Effector memory CD8-positive, alpha-beta T cell (primary cell): ENCODE measurements around the gene CACNA1D.

Source experiments
- ATAC-seq: fragments of 150-1000 bp; cut with Tn5 transposase; replicated peaks from 2 replicates; pipeline ENCODE4 v1.10.0; 2021; ENCODE audit warnings: mild to moderate bottlenecking, moderate library complexity
- DNase-seq, 3 experiments: peaks; one replicate each; pipeline ENCODE4 v3.0.0; 2021
- H3K27ac Mint-ChIP-seq, 2 donors: one replicate each; pipeline ENCODE4 v1.8.0; 2022; ENCODE audit warnings: mild to moderate bottlenecking in 2 of 2, mixed read lengths in 2 of 2, moderate library complexity in 2 of 2
- H3K27me3 Mint-ChIP-seq, 2 donors: one replicate each; pipeline ENCODE4 v1.8.0; 2022; ENCODE audit warnings: mixed read lengths in 2 of 2
- H3K36me3 Mint-ChIP-seq: one replicate; pipeline ENCODE4 v1.8.0; 2022; ENCODE audit warnings: mild to moderate bottlenecking, moderate library complexity, mixed read lengths; ENCODE audit not compliant: insufficient read depth
- H3K4me1 Mint-ChIP-seq, 2 donors: one replicate each; pipeline ENCODE4 v1.8.0; 2022; ENCODE audit warnings: low read depth in 2 of 2, mixed read lengths in 2 of 2
- H3K4me3 Mint-ChIP-seq, 2 donors: one replicate each; pipeline ENCODE4 v1.8.0; 2022; ENCODE audit warnings: mild to moderate bottlenecking in 2 of 2, mixed read lengths in 2 of 2, moderate library complexity in 2 of 2
- H3K9me3 Mint-ChIP-seq, 2 donors: one replicate each; pipeline ENCODE4 v1.8.0; 2022; ENCODE audit warnings: mixed read lengths in 2 of 2

The CACNA1D gene

DNA sequence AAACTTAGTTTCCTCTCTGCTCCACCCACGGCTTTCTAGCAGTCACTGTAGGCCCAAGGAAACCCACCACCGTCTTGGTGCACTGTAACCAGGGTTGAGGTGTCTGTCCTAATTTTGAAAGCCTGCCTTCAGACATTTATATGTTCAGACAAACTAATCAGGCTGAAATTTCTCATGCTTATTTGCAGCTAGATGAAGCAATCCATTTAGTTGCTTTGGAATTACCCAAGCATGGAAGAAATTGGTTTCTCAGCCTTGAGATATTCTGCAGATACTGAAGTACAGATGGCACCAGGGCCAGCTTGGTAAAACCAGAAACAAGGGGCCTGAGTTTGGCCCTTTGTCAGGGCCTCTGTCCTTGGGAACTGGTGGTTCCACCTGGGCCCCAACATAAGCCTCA lies 105.4 kb downstream of the CACNA1D start:
- Mint-ChIP-seq H3K9me3 (no peaks in the 10 kb centered on the region), H3K36me3 (no peaks in the 10 kb centered on the region), H3K27me3 (peaks cover 0 to 17% of the 10 kb centered on the region in 2 donors), H3K4me1 (no peaks in the 10 kb centered on the region), H3K27ac (no peak overlapping the region), H3K4me3 (no peak overlapping the region)
- ATAC-seq: no peak
- DNase-seq: no peak

DNA sequence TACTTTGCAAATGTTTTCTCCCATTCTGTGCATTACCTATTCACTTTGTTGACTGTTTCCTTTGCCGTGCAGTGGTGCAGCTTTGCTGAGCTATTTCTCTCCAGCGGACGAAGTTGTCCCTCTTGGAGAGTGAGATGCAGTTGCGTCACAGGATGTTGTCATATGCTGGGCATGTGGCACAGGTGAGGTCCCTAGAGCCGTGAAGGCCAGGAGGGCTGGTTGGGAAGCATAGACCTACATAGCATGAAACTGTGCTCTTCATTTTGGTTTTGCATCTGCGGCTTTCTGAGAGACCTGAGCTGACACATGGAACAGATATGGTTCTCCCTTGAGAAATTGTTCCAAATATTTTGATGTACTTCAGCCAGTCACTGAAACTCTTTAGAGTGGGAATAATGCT lies 108.5 kb downstream of the CACNA1D start:
- Mint-ChIP-seq H3K4me3 (no peak overlapping the region), H3K27ac (no peak overlapping the region), H3K4me1 (no peaks in the 10 kb centered on the region), H3K9me3 (no peaks in the 10 kb centered on the region), H3K36me3 (no peaks in the 10 kb centered on the region), H3K27me3 (peaks cover 7 to 8% of the 10 kb centered on the region in 2 donors)
- DNase-seq: no peak
- no peak for ATAC-seq

DNA sequence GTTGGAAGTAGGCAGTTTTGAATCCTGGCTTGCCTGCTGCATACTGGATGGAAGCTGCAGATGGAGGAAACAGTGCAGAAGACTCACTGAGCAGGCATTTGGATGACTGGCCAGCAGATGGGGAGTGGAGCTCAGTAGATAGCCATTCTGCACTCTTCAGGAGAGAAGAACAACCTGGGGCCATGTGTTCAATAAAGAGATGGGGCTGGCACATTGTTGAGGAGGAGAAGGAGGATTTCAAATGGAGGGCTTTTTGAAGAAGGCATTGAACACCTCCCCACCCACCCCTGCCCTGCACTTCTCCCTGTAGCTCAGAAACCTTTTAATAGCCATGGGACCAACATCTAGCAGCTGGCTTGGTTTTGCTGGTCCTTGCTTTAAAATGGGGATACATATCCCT lies 109.8 kb downstream of the CACNA1D start:
- H3K36me3 Mint-ChIP-seq: no peaks in the 10 kb centered on the region
- H3K4me1 Mint-ChIP-seq: no peaks in the 10 kb centered on the region
- H3K27ac Mint-ChIP-seq: no peak overlapping the region
- no peaks in the 10 kb centered on the region for H3K9me3 Mint-ChIP-seq
- ATAC-seq (no peak), DNase-seq (no peak)
- H3K27me3 Mint-ChIP-seq: peaks cover 7 to 14% of the 10 kb centered on the region in 2 donors
- H3K4me3 Mint-ChIP-seq: no peak overlapping the region

DNA sequence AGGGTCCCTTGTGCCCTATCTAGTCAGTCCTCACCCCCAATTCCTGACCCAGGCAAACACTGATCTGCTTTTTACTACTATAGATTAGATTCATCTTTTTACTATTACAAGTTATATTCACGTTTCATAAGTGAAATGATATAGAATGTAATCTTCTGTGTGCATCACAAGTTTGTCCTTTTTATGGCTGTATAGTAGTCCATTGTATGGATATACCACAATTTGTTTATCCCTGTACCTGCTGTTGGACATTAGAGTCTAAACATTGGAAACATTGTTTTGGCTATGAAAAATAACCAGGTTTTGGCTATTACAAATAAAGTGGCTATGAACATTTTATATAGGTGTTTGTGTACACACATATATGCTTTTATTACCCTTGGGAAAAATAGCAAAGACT lies 112.4 kb downstream of the CACNA1D start:
- Mint-ChIP-seq H3K27ac (no peak overlapping the region), H3K4me1 (no peaks in the 10 kb centered on the region), H3K27me3 (peaks cover 7 to 14% of the 10 kb centered on the region in 2 donors), H3K4me3 (no peak overlapping the region), H3K36me3 (no peaks in the 10 kb centered on the region), H3K9me3 (no peaks in the 10 kb centered on the region)
- DNase-seq (no peak), ATAC-seq (no peak)

DNA sequence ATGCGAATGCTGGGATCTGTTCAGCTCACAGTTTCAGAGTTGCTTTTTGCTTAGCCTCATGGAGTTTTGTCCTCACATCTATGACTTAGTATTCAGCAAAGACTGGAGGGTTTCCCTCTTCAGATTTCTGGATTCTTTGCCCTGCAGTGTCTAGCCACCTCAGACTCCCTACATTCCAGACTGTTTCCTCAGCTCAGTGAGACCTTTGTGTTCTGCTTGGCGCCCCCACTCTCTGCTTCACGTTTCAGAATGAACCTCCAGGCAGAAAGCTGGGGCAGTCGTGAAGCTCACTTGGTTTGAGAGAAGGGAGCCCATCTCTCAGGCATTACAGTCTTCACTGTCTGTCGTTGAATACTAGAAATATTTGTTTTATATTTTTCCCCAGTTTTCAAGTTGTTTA lies 118.1 kb downstream of the CACNA1D start:
- Mint-ChIP-seq H3K9me3 (no peaks in the 10 kb centered on the region), H3K27me3 (peaks cover 22 to 58% of the 10 kb centered on the region in 2 donors), H3K36me3 (no peaks in the 10 kb centered on the region), H3K4me1 (no peaks in the 10 kb centered on the region), H3K4me3 (no peak overlapping the region), H3K27ac (no peak overlapping the region)
- ATAC-seq: no peak
- DNase-seq: no peak

DNA sequence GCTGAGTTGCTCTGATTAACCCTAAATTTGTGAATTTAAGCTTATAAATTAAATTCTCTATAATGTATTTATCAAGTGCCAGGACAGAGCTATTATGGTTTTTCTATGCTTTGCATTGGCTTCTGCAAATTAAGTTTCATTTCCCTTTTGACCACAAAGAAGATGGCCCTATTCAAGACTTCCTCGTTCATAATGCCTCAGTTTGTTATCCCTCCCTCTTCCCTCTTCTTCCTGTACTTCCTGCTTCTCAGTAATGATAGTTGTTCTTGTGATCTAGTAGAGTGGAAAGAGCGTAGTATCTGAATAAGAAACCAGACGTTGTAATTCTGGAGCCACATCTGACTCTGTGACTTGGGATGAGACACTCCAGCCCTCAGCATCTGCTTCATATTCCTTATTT lies 118.7 kb downstream of the CACNA1D start:
- ATAC-seq (no peak), DNase-seq (no peak)
- Mint-ChIP-seq H3K9me3 (no peaks in the 10 kb centered on the region), H3K27ac (no peak overlapping the region), H3K4me1 (no peaks in the 10 kb centered on the region), H3K36me3 (no peaks in the 10 kb centered on the region), H3K27me3 (peaks cover 22 to 63% of the 10 kb centered on the region in 2 donors), H3K4me3 (no peak overlapping the region)

DNA sequence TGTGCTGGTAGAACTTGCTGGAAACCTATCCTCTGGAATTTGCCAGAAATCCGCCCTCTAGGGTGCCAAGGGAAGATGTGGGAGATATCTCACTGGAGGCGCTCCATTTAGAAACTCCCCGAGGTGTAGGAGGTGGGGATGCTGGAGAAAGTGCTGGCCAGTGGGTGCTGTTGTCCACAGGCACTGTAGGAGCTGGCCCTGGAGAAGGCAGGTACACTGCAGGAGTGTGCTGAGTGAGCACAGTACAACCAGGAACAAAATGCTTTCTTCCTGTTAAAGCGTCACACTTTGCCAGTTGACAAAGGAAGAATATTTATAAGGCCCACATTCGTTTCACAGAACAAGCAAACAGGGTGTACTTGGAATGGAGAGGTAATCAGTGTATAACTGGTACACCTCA lies 119.9 kb downstream of the CACNA1D start:
- H3K36me3 Mint-ChIP-seq: no peaks in the 10 kb centered on the region
- no peaks in the 10 kb centered on the region for H3K9me3 Mint-ChIP-seq
- no peaks in the 10 kb centered on the region for H3K4me1 Mint-ChIP-seq
- DNase-seq (no peak), ATAC-seq (no peak)
- H3K27ac Mint-ChIP-seq: no peak overlapping the region
- H3K27me3 Mint-ChIP-seq: peaks cover 30 to 69% of the 10 kb centered on the region in 2 donors
- no peak overlapping the region for H3K4me3 Mint-ChIP-seq

DNA sequence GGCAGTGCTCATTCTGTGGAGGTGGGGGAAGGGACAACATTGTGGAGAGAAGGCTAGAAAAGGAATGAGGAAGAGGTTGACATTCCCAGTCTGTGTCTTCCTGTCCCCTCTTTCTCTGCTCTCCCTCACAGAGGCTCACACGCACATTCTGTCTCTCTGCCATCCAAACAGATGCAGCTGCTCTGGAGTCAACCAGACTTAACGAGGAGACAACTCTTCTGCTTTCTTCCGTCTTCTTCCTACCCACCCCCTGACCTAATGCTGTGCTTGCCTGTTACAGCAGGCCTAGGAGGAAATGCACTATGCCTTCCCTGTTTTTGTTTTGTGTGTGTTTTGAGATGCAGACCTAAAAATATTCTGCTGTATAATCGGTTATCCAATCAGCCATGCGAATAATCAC lies 121.9 kb downstream of the CACNA1D start:
- Mint-ChIP-seq H3K9me3 (no peaks in the 10 kb centered on the region), H3K27me3 (peaks cover 47 to 89% of the 10 kb centered on the region in 2 donors), H3K4me3 (no peak overlapping the region), H3K36me3 (no peaks in the 10 kb centered on the region), H3K4me1 (no peaks in the 10 kb centered on the region), H3K27ac (no peak overlapping the region)
- DNase-seq (no peak), ATAC-seq (no peak)

DNA sequence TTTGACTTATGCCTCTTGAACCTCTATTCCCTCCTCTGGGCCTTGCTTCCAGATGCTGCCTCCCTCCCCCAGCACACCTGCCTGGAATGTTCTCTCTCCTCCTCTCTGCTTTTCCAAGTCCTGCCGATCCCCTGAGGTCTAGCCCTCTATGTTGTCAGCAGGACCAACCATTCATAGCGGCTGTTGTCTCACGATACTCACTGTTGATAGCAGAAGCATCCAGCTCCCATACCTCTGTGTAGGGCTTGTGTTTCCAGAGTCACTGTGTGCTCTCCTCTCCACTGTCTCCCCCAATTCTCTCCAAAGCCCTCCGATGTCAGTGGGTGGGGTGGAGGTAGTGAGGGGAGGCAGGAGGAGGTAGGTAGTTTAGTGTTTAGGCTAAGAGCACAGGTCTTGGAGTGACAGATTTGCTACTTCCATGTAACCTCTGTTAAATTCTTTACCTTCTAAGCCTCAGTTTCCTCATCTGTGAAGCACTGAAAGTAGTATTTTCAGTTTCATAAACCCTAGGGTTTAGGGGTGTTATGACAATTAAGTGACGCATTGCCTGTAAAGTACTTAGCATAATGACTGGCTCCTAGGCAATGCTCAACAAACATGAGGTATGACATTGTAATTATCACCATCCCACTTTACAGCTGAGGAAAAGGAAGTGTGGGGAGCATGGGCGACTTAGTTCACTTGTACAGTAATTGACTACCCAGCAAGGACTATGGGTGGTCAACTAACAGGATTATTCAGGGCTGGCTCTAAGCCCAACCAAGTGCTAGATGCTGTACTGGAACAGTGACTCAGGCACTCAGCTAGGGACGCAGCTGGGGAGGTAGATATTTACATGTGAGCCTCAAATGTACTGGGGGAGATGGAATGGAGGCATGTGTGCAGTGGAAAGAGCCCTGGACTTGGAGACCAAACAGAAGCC lies 122.8 kb downstream of the CACNA1D start:
- Mint-ChIP-seq H3K27ac (no peak overlapping the region), H3K27me3 (peaks cover 47 to 88% of the 10 kb centered on the region in 2 donors), H3K9me3 (no peaks in the 10 kb centered on the region), H3K36me3 (no peaks in the 10 kb centered on the region), H3K4me1 (no peaks in the 10 kb centered on the region), H3K4me3 (no peak overlapping the region)
- DNase-seq (no peak), ATAC-seq (no peak)

DNA sequence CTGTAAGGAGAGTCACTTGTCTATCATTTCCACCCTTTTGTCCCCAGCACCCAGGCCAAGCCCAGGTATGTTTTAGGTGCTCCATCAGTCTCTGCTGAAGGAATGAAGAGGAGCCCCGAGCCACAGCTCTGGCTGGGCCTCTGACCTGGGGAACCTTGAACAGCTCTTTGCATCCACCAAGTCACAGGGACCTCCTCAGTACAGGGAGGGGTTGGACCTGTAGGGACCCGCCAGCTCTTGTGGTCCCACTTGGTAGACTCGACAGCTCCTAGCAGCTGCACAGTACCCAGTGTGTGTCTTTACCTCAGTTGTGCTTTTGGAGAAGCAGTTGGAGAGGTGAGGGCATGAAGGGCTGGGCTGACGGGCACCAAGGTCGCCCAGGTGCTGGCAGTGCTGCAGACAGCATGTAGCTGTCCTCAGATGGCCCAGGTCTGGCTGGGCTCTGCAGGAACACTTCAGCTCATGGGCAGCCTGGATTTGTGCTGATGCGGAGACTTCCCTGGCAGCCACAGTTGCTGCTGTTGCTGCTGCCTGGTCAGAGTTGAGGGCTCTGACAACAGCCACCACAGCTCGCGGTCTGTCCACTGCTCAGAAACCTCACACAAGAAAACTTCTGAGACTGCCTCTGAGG lies 123.6 kb downstream of the CACNA1D start:
- H3K27ac Mint-ChIP-seq: no peak overlapping the region
- H3K27me3 Mint-ChIP-seq: peaks cover 47 to 80% of the 10 kb centered on the region in 2 donors
- H3K4me1 Mint-ChIP-seq: no peaks in the 10 kb centered on the region
- no peaks in the 10 kb centered on the region for H3K9me3 Mint-ChIP-seq
- no peaks in the 10 kb centered on the region for H3K36me3 Mint-ChIP-seq
- ATAC-seq (no peak), DNase-seq (no peak)
- no peak overlapping the region for H3K4me3 Mint-ChIP-seq

DNA sequence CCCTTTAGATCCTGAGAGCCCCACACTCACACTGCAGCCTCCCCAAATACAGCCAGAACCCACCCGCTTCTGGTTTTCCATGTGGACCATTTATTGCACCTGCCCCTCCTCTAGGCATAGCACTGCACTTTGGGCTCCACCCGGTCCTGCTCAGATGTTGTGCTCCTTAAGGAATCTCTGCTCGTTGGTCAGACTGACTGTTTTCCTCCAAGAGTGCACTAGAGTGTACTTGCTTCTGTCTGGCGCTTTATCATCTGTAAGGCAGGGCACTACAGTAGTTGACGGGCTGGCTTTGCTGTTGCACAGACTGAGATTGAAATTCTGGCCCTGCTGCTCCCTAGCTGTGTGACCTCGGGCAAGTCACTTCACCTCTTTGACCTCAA lies 124.1 kb downstream of the CACNA1D start:
- H3K27ac Mint-ChIP-seq: no peak overlapping the region
- H3K4me3 Mint-ChIP-seq: no peak overlapping the region
- peaks cover 47 to 75% of the 10 kb centered on the region in 2 donors for H3K27me3 Mint-ChIP-seq
- no peaks in the 10 kb centered on the region for H3K4me1 Mint-ChIP-seq
- no peak for ATAC-seq
- H3K36me3 Mint-ChIP-seq: no peaks in the 10 kb centered on the region
- no peak for DNase-seq
- H3K9me3 Mint-ChIP-seq: no peaks in the 10 kb centered on the region

DNA sequence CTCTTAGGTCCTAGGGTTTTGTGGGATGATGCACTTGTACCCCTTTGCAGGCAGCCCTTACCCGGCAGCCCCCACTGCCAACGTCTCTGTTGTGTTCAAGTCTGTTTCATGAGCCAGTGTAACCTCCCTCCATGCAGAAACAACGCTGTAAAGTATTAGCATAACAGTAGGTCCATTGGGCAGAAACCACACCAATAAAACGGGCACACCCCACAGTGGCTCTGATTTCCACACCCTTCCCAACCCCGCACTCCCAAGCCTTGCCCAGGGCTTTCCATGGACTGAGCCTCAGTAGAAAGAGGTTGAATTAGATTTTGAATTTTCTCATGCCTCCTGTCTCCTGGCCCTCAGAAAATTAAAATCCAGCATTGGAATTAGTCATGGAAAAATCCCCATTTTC lies 124.5 kb downstream of the CACNA1D start:
- Mint-ChIP-seq H3K4me1 (no peaks in the 10 kb centered on the region), H3K27ac (no peak overlapping the region), H3K4me3 (no peak overlapping the region), H3K36me3 (no peaks in the 10 kb centered on the region), H3K9me3 (no peaks in the 10 kb centered on the region), H3K27me3 (peaks cover 44 to 71% of the 10 kb centered on the region in 2 donors)
- ATAC-seq (no peak), DNase-seq (no peak)

DNA sequence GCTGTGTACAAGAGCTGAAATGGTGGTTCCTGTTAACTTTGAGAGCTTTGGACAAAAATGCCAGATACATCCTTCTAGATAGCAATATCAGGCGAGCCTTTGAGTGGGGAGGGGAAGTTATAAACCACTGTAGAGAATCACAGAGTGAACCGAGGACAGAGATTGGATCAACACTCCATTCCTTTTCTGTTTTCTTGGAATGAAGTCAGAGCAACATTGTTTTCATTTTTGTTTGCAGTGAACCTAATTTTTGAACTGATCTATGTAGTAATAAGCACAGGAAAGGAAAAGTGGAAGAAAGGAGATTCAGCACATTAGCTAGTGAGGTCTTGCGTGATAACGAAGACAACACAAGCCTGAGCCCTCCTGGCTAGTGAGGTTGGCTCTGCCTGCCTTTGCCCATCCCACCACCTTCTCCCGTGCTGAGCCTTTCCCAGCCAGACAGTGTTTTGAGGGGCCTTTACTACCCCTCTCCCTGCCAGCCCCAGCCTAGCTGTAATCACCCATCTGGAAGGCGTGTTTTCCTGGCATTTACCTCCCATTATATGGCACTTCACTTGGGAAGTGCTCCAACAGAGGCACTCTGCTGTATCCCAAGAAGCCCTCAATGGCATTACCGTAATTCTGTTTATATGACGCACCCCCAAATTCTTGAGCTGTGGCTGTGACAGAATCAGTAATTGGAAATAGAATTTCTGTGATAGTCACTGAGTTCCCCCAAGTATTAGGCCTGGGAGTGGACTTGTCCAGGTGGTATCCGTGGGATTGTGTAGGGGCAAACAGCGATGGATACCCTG lies 129.8 kb downstream of the CACNA1D start:
- H3K4me3 Mint-ChIP-seq: no peak overlapping the region

More for the DNA sequence above, 129.8 kb downstream of the CACNA1D start:
- Mint-ChIP-seq H3K27me3 (peaks cover 35 to 51% of the 10 kb centered on the region in 2 donors), H3K27ac (no peak overlapping the region), H3K36me3 (no peaks in the 10 kb centered on the region), H3K4me1 (peaks cover 0 to 2% of the 10 kb centered on the region in 2 donors), H3K9me3 (no peaks in the 10 kb centered on the region)
- ATAC-seq (no peak), DNase-seq (no peak)
